Measurements from ENCODE around the gene PDE6C. TPM values are rescaled to one million over a fixed set of nuclear protein-coding genes. Genes with fewer than 3 reads are reported as not detected.

The PDE6C gene
- total and polyA plus RNA-seq, 9 donors, result 0.02 TPM; not detected in 8

DNA sequence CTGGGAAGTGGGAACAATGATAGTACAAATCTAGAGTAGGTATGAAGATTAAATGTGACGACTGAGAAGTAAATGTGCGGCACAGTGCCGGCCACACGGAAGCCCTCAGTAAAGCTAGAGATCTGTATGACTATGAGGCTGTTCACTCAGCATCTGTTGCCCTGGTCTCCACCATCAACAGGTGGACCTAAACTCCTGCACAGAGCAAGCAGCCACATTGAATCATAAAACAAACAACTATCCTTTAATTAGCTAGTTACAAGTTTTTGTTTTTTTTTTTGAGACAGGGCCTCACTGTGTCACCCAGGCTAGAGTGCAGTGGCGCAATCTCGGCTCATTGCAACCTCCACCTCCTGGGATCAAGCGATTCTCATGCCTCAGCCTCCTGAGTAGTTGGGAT lies 27.9 kb upstream of the PDE6C start:
- Histone ChIP-seq H3K27ac (no peak overlapping the region), H3K9me3 (no peaks in the 10 kb centered on the region), H3K4me1 (ENCODE audit: insufficient read depth) (no peaks in the 10 kb centered on the region), H3K4me3 (no peak overlapping the region), H3K36me3 (no peaks in the 10 kb centered on the region), H3K27me3 (no peaks in the 10 kb centered on the region)
- 91 to 93% (median 92%) methylated on average over 7 of the region's 7 CpGs for WGBS, 3 donors
- TF ChIP-seq CTCF (IDR thresholded peaks at IDR 0.05), result no peak
- TF ChIP-seq EP300 (IDR thresholded peaks at IDR 0.05), result no peak
- no peak for TF ChIP-seq POLR2A (IDR thresholded peaks at IDR 0.05)
- no peak for DNase-seq
- intact Hi-C loops (cut with DNase I), result no loop called here

GRCh38 chr10:93589648-93590562 lies 22.4 kb upstream of the PDE6C start:
- no peak overlapping the region for H3K4me3 ChIP-seq
- TF ChIP-seq EP300 (IDR thresholded peaks at IDR 0.05), result no peak
- TF ChIP-seq POLR2A (IDR thresholded peaks at IDR 0.05), result no peak
- no peak for TF ChIP-seq CTCF (IDR thresholded peaks at IDR 0.05)
- DNase-seq, result no peak
- no peaks in the 10 kb centered on the region for H3K36me3 ChIP-seq
- intact Hi-C loops (cut with DNase I), result loop anchor here in 1 of 4 donors (5.0 kb wide), 1 partner anchor 1242 kb away; no protein-coding TSS in a partner anchor
- WGBS, 3 donors, result 86 to 91% (median 88%) methylated on average over 15 of the region's 15 CpGs
- no peaks in the 10 kb centered on the region for H3K27me3 ChIP-seq
- H3K4me1 ChIP-seq (ENCODE audit: insufficient read depth), result no peaks in the 10 kb centered on the region
- H3K27ac ChIP-seq, result no peak overlapping the region
- H3K9me3 ChIP-seq, result no peaks in the 10 kb centered on the region

DNA sequence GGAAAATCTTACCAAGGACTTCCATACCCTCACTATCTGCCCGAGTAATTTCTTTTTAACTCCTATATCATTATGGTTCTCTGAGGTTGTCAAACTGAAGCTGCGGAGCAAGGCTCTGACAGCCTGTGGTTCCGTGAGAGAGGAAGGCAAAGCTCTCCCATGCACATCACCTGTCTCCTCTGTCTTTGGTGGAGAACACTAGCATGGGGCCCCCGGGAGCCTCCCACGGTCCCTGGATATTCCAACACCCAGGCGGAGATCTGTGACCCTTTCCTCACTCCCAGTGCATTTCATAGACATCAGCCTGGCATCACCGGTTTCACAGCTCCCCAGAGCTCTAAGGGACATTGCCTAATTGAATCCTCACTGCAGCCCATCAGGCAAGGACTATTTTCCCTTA lies 21.7 kb upstream of the PDE6C start:
- 78 to 89% (median 84%) methylated on average over 7 of the region's 7 CpGs for WGBS, 3 donors
- Histone ChIP-seq H3K27me3 (no peaks in the 10 kb centered on the region), H3K4me3 (no peak overlapping the region), H3K4me1 (ENCODE audit: insufficient read depth) (no peaks in the 10 kb centered on the region), H3K36me3 (no peaks in the 10 kb centered on the region), H3K9me3 (no peaks in the 10 kb centered on the region), H3K27ac (no peak overlapping the region)
- intact Hi-C loops (cut with DNase I), result loop anchor here in 1 of 4 donors (5.0 kb wide), 1 partner anchor 1242 kb away; no protein-coding TSS in a partner anchor
- DNase-seq, result no peak
- TF ChIP-seq EP300 (IDR thresholded peaks at IDR 0.05) (no peak), POLR2A (IDR thresholded peaks at IDR 0.05) (no peak), CTCF (IDR thresholded peaks at IDR 0.05) (no peak)

GRCh38 chr10:93591065-93591808 lies 21.1 kb upstream of the PDE6C start:
- WGBS, 3 donors, result 74 to 80% (median 76%) methylated on average over 8 of the region's 8 CpGs
- TF ChIP-seq EP300 (IDR thresholded peaks at IDR 0.05) (no peak), POLR2A (IDR thresholded peaks at IDR 0.05) (no peak), CTCF (IDR thresholded peaks at IDR 0.05) (no peak)
- no peaks in the 10 kb centered on the region for H3K9me3 ChIP-seq
- no peak for DNase-seq
- H3K4me1 ChIP-seq (ENCODE audit: insufficient read depth), result no peaks in the 10 kb centered on the region
- no peak overlapping the region for H3K4me3 ChIP-seq
- H3K27ac ChIP-seq, result no peak overlapping the region
- no peaks in the 10 kb centered on the region for H3K36me3 ChIP-seq
- intact Hi-C loops (cut with DNase I), result loop anchor here in 1 of 4 donors (5.0 kb wide), 1 partner anchor 1241 kb away; no protein-coding TSS in a partner anchor
- H3K27me3 ChIP-seq, result no peaks in the 10 kb centered on the region
